GM18499 (cell line): Measurements from ENCODE around the gene ZMIZ1.

Experiments used
- ATAC-seq: cut with Tn5 transposase; IDR thresholded peaks from one replicate; pipeline ENCODE4 v1.9.1; 2021; ENCODE audit warnings: moderate number of reproducible peaks; ENCODE audit not compliant: insufficient read depth, unreplicated experiment

ZMIZ1 gene

DNA sequence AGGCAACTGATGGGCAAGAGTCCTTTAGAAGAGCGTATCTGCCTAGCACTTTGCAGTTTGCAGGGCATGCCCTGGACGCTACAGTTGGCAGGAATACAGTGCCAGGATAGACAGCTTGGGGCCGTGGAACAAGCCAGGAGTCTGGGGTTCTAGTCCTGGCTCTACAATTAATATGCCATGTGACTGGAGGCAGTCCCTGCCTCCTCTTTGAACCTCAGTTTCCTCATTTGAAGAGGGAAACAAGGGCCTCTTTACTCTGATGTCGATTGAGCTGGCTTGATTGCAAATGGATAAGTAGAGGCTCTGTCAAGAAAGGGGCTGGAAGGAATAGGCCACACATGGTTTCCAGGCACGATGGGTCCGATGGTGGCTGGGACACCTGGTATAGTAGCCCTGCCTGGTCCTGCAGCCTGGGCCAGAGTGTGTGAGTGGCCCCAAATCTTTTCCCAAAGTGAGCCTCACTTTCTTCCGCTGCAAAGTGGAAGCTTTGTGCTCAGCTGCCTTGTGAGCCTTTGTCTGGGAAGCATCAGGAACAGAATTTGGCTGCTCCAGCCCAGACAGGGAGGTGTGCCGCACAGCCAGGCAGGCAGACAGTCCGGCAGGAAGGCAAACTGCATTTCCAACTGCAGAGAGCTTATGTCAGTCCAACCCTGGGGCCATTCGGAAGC, 167.1 kb downstream of the ZMIZ1 start:
- ATAC-seq: no peak

- no peak for ATAC-seq
Measured at GRCh38 chr10:79236433-79236765, 167.6 kb downstream of the ZMIZ1 start.

GRCh38 chr10:79237454-79238157, 168.8 kb downstream of the ZMIZ1 start:
- ATAC-seq: no peak

- no peak for ATAC-seq
Measured at GRCh38 chr10:79238158-79238520, 169.4 kb downstream of the ZMIZ1 start.

DNA sequence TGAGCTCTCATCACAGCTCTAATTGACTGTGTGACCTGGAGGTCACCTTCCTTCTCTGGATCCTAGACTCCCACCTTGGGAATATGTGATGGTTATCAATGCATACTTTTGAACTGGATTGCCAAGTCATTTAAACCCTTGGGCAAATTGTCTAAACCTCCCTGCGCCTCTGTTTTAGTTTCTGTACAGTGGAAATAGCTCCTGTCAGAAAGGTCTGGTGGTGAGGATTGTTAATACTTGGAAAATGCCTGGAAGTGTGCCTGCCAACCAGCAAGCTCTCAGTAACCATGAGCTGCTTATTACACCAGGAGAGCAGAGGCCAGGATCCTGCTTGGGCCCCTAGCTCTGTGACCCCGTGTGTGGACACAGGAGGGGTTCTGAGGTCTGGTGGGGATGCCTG, 169.8 kb downstream of the ZMIZ1 start:
- no peak for ATAC-seq

GRCh38 chr10:79239275-79239779, 170.6 kb downstream of the ZMIZ1 start:
- no peak for ATAC-seq

DNA sequence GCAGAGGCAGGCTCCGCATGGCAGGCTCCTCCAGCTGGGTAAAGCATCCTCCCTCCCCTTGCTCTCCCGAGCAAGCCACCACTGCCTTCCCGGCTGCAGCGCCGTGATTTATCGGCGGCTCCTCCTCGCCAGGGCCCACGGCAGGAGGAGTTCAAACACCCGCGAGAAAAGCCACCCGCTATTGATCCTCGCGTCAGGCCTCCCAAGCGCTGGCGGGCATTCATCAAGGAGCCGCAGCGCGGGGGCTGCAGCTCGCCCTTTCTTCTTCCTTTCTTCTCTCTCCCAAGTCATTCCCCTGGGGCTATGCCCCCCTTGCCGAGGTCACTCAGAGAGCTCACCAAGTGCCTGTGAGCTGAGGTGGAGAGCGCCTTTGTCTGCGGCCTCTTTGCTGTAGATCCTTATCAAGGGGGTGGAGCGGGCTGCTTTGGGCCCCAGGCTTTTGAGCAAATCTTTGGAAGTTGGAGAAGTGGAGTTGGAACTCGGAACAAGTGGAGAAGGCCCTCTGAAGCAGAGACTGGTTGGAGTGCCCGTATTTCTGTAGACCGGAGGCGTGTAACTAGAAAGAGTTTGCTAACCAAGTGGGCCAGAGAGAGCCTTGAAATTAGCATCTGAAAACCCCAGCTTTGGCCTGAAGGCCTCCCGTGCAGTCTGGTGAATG, 171.3 kb downstream of the ZMIZ1 start:
- ATAC-seq: no peak

DNA sequence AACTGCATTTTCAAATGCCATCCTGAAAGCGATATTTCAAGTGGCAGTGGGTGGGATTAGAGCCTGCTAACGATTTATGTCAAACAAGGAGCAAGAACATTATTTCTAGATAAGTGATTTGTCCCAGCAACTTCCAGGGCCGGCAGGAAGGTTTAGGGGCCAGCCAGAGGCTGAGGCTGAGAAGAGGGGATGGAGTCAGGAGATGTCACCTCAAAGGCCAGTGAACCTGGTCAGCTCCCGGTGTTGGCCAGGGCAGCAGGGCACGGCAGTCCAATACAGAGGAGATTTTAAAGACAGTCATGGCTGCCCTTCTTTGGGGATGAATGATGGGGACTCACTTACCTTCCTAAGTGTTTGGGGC, 172.8 kb downstream of the ZMIZ1 start:
- ATAC-seq: no peak

GRCh38 chr10:79241990-79242619, 173.3 kb downstream of the ZMIZ1 start:
- no peak for ATAC-seq

DNA sequence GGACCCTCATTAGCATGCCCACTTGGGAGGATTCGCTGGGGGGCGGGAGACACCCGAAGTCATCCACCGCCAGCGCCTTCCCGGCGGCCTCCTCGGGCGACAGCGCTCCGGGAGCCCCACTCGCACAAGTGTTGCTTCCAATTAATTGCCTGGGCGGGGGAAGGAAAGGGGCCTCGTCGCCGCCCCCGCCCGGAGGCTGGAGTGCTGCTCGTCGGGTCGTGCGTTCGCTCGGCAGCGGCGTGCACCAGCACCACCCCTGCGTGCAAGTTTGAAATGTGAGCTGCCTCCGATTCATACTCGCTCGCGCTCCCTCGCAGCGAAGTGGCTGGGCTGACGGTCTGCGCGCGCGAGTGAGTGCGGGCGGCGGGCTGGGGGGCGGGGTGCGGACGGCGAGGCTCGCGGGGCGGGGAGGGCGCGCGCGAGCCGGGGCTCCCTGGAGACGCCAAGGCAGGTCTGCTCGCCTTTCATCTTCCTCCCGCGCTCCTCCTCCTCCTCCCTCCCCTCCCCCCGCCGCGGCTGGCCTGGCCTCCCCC, 173.9 kb downstream of the ZMIZ1 start:
- ATAC-seq: no peak

DNA sequence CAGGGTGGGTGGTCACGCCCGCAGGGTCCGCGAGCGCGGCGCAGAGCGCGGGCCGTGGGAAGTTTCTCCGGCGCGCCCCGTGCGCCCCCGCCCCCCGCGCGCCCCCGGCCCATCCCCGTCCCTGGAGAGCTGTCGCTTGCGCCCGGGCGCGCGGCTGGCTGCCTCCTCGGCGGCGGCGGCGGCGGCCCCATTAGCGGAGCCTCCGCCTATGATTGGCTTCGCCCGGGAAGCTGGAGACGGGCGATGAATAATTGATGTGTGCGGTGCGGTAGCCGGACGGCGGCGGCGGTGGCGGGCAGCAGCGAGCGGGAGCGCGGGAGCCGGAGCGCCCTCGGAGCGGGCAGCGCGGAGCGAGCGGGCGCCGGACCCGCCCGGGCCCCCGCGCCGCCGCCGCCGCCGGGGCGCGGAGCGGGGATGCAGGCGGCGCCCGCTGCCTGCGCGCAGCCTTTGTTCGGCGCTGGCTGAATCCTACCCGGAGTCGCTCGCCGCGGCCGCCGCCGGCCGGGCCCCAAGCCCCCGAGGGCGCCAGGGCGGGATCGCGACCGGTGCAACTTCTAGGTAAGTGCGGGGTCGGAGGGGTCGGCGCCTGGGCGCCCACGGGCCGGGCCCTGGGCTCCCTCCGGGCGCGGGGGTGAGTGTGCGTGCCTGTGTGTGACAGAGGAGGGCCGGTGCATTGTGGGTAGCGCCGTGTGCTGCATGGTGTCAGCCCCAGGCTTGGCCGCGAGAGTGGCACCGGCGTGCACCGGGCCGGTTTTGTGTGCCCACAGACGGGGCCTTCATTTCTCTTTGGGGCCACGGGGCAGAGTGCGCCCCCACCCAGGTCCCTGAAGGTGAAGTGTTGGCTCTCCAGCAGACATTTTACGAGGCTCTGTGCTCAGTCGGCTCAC, 174.7 kb downstream of the ZMIZ1 start:
- ATAC-seq: no peak

GRCh38 chr10:79244068-79244442, 175.3 kb downstream of the ZMIZ1 start:
- no peak for ATAC-seq

- no peak for ATAC-seq
Measured at GRCh38 chr10:79244841-79245504, 176.2 kb downstream of the ZMIZ1 start.

GRCh38 chr10:79245539-79246208, 176.9 kb downstream of the ZMIZ1 start:
- no peak for ATAC-seq

- ATAC-seq: no peak
Measured at GRCh38 chr10:79246209-79246581, 177.4 kb downstream of the ZMIZ1 start.

DNA sequence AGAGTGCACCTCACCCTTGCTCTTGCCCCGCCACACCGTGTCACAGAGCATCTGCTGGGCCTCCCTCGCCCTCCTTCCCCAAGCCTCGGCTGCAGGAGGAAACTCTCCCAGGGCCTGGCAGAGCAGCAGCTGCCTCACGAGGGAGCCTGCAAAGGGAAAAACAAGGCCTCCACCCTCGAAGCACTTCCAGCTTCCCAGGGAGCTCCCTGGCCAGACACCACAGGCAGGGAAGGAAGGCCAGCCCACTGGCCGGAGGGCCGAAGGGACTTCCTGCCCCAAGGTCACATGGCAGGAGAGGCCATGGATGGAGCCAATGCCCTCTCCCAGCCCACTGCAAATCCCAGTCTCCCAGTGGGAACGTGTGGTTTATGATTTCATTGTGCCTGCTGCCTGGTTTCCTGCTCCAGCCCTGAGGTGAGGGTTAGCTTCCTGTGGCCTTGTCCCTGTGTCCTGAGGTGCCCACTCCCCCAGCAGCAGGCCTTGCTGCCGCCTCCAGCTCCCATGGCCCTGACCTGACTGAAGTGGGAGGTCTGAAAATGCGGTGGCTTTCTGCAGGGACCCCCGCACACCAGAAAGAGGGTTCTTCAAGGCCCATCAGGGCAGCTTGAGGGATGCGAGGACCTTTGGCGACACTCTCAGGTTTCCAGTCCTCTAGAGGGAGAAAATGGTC, 178.0 kb downstream of the ZMIZ1 start:
- no peak for ATAC-seq

DNA sequence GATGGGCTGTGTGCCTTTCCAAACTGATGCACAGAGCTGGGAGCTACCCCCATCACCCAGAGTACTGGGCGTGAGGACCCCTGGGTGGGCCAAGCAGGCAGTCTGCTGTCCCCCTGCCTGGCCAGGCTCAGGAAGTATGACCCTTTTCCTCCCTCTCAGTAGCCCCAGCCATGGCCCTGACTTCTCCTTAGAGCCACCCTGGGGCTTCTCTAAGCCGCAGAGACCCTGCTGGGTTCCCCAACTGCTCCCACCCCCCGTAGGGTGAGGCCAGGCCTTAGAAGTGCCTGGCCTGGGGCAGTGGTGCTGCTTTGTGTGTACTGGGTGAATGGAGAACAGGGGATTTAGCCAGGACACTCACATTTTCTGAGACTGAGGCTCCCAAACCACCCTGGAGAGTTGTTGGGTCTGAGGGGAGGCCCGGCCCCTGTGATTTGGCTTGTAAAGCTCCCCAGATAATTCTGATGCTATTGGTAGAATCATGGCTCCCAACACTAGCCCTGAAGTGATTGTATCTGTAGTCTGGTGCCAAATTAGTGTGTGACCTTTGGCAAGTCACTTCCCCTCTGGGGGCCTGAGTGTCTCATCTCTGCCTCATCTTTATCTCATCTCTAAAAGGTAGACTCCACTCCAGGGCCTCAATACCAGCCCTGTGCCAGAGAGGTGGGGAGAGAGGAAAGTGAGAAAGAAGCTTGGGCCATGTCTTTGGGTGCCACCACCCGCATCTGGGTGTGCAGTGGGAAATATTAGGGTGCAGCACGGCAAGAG, 178.8 kb downstream of the ZMIZ1 start:
- ATAC-seq: no peak
